GM23338 (cell line): ENCODE results near the gene CTXND2. TPM values are rescaled to one million over a fixed set of nuclear protein-coding genes. Genes with fewer than 3 reads are reported as not detected.

Source experiments
- ATAC-seq: fragments of 200-7000 bp; cut with Tn5 transposase; 3 replicates; pipeline ENCODE4 v1.9.1; 2020
- DNase-seq: peaks from one replicate; pipeline ENCODE4 v3.0.0-alpha.2; 2015; ENCODE audit warnings: low spot score
- H2AFZ ChIP-seq: fragments of 200-600 bp; sonication (generic); 2 replicates; pipeline ENCODE4 v1.8.0; 2016; ENCODE audit warnings: antibody characterized with exemption, mild to moderate bottlenecking, moderate library complexity
- H3F3A ChIP-seq: fragments of 200-600 bp; sonication (generic); replicated peaks from 2 replicates; pipeline ENCODE4 v1.8.0; 2017; ENCODE audit warnings: antibody characterized with exemption, mixed run types, low read depth
- H3K27ac ChIP-seq: fragments of 200-600 bp; sonication (generic); 2 replicates; pipeline ENCODE4 v1.6.1; 2016; ENCODE audit warnings: low read depth
- H3K27me3 ChIP-seq: fragments of 200-600 bp; sonication (generic); 2 replicates; pipeline ENCODE4 v1.8.0; 2016; ENCODE audit warnings: mild to moderate bottlenecking, mixed run types, moderate library complexity; ENCODE audit not compliant: insufficient read depth
- H3K36me3 ChIP-seq: fragments of 200-600 bp; sonication (generic); 2 replicates; pipeline ENCODE4 v1.8.0; 2016; ENCODE audit warnings: mild to moderate bottlenecking; ENCODE audit not compliant: insufficient read depth
- H3K4me1 ChIP-seq: fragments of 200-600 bp; sonication (generic); 2 replicates; pipeline ENCODE4 v1.8.0; 2016; ENCODE audit warnings: mild to moderate bottlenecking, moderate library complexity; ENCODE audit not compliant: insufficient read depth
- H3K4me2 ChIP-seq: fragments of 200-600 bp; sonication (generic); 2 replicates; pipeline ENCODE4 v1.7.1; 2017; ENCODE audit warnings: mixed run types
- H3K4me3 ChIP-seq: fragments of 200-600 bp; sonication (generic); 2 replicates; pipeline ENCODE4 v1.6.1; 2016; ENCODE audit warnings: mixed run types
- H3K79me2 ChIP-seq: fragments of 200-600 bp; sonication (generic); replicated peaks from 2 replicates; pipeline ENCODE4 v1.8.0; 2017; ENCODE audit warnings: mild to moderate bottlenecking; ENCODE audit not compliant: insufficient read depth
- H3K9me2 ChIP-seq: fragments of 200-600 bp; sonication (generic); 2 replicates; pipeline ENCODE4 v1.8.0; 2017; ENCODE audit not compliant: insufficient read depth
- H4K20me1 ChIP-seq: fragments of 200-600 bp; sonication (generic); replicated peaks from 2 replicates; pipeline ENCODE4 v1.8.0; 2017; ENCODE audit warnings: mild to moderate bottlenecking; ENCODE audit not compliant: insufficient read depth
- H3K27ac Mint-ChIP-seq: 2 replicates; pipeline ENCODE4 v1.8.0; 2020; ENCODE audit warnings: inconsistent platforms, mild to moderate bottlenecking, moderate library complexity, mixed read lengths
- H3K27me3 Mint-ChIP-seq: 3 replicates; pipeline ENCODE4 v1.8.0; 2022; ENCODE audit warnings: low read depth, mild to moderate bottlenecking, moderate library complexity, mixed read lengths, inconsistent platforms; ENCODE audit not compliant: insufficient read depth, poor library complexity
- H3K36me3 Mint-ChIP-seq: 3 replicates; pipeline ENCODE4 v1.8.0; 2021; ENCODE audit warnings: low read depth, mild to moderate bottlenecking, inconsistent platforms, moderate library complexity, mixed read lengths
- H3K4me1 Mint-ChIP-seq: 3 replicates; pipeline ENCODE4 v1.8.0; 2020; ENCODE audit warnings: mild to moderate bottlenecking, inconsistent platforms, mixed read lengths
- H3K4me3 Mint-ChIP-seq: 3 replicates; pipeline ENCODE4 v1.8.0; 2021; ENCODE audit warnings: moderate library complexity, mild to moderate bottlenecking, inconsistent platforms, mixed read lengths
- H3K9me3 Mint-ChIP-seq: 3 replicates; pipeline ENCODE4 v1.8.0; 2020; ENCODE audit warnings: moderate library complexity, mild to moderate bottlenecking, inconsistent platforms, mixed read lengths
- CTCF ChIP-seq, 2 experiments: fragments of 200-600 bp in 1 of 2; sonication (generic) in 1 of 2; conservative IDR thresholded peaks; 2 replicates each; pipeline versions ENCODE4 v1.5.1 to v1.6.1; 2016 to 2017; ENCODE audit warnings: antibody characterized with exemption in 2 of 2, low read depth in 2 of 2, mild to moderate bottlenecking in 2 of 2, moderate library complexity in 1 of 2
- EZH2phosphoT487 ChIP-seq: fragments of 200-600 bp; sonication (generic); IDR thresholded peaks from one replicate; pipeline ENCODE4 v1.8.1; 2018; ENCODE audit warnings: antibody characterized with exemption; ENCODE audit not compliant: unreplicated experiment
- JUNB ChIP-seq: IDR thresholded peaks from one replicate; pipeline ENCODE4 v1.6.1; 2016; ENCODE audit warnings: antibody characterized with exemption; ENCODE audit not compliant: unreplicated experiment
- NANOG ChIP-seq: IDR thresholded peaks from 2 replicates; pipeline ENCODE4 v1.6.1; 2016; ENCODE audit warnings: antibody characterized with exemption, borderline replicate concordance
- POLR2AphosphoS5 ChIP-seq: IDR thresholded peaks from 2 replicates; pipeline ENCODE4 v1.6.1; 2016; ENCODE audit warnings: antibody characterized with exemption, low read depth
- REST ChIP-seq: IDR thresholded peaks from one replicate; pipeline ENCODE4 v1.6.1; 2018; ENCODE audit warnings: antibody characterized with exemption; ENCODE audit not compliant: unreplicated experiment
- STAT1 ChIP-seq: IDR thresholded peaks from one replicate; pipeline ENCODE4 v1.6.1; 2016; ENCODE audit warnings: antibody characterized with exemption; ENCODE audit not compliant: unreplicated experiment
- ZNF462 ChIP-seq: fragments of 250-450 bp; sonication (Bioruptor Pico); IDR thresholded peaks from 2 replicates; pipeline ENCODE4 v1.5.0; 2020; ENCODE audit warnings: mild to moderate bottlenecking, moderate library complexity
- polyA plus RNA-seq: library from polyadenylated mRNA; unstranded; fragments of >200 nt; fragmentation: Nextera tagmentation; extraction: Ambion mirVana; gene quantifications from 2 replicates; pipeline ENCODE4 v1.2.1, GENCODE V29; 2016
- total RNA-seq: library from RNA; depleted of rRNA; stranded (reverse); fragments of >200 nt; shearing (Covaris generic); gene quantifications from 2 replicates; pipeline ENCODE4 v1.2.3, GENCODE V29; 2014

CTXND2 gene
- total and polyA plus RNA-seq, 2 experiments from 2014 or later: not detected

- 0 out of 2 replicates have a peak, but pooled peaks cover 3% of the 10 kb centered on the region for H3F3A ChIP-seq
- no peaks in the 10 kb centered on the region for H3K9me3 Mint-ChIP-seq
- no peaks in the 10 kb centered on the region for H3K4me1 ChIP-seq
- H3K36me3 Mint-ChIP-seq: peaks cover 83% of the 10 kb centered on the region
- H3K4me3 Mint-ChIP-seq: no peak overlapping the region
- H3K4me2 ChIP-seq: no peak overlapping the region
- peaks cover 4% of the 10 kb centered on the region for H3K27me3 Mint-ChIP-seq
- H3K27ac Mint-ChIP-seq: no peak overlapping the region
- H3K4me1 Mint-ChIP-seq: no peaks in the 10 kb centered on the region
- H3K27me3 ChIP-seq: no peaks in the 10 kb centered on the region
- no peak overlapping the region for H3K4me3 ChIP-seq
- H4K20me1 ChIP-seq: peaks cover 4% of the 10 kb centered on the region; the same call in 1 of the 2 replicates
- H3K9me2 ChIP-seq: no peaks in the 10 kb centered on the region
- ATAC-seq: no peak
- TF ChIP-seq ZNF462 (CRISPR knock-in tag) (no peak), STAT1 (no peak), REST (no peak), JUNB (no peak), EZH2phosphoT487 (no peak), POLR2AphosphoS5 (no peak), CTCF (conservative IDR thresholded peaks at IDR 0.05; ENCODE audit: low read depth in 2 of 2) (no peak), NANOG (no peak)
- H3K79me2 ChIP-seq: no peaks in the 10 kb centered on the region
- H3K27ac ChIP-seq: no peak overlapping the region
- H2AFZ ChIP-seq: no peak overlapping the region
- peaks cover 44% of the 10 kb centered on the region for H3K36me3 ChIP-seq
- DNase-seq: no peak
Measured at GRCh38 chr1:150957666-150958065, 70.7 kb downstream of the CTXND2 start.
